Osteoblast (primary cell): ENCODE data around the gene SNX12. TPM values are rescaled to one million over a fixed set of nuclear protein-coding genes. Genes with fewer than 3 reads are reported as not detected.
A peak's percentile ranks its signal among the peaks of the same experiment; 100 is the strongest.

Source experiments
- DNase-seq: peaks from one replicate; pipeline ENCODE4 v3.0.0; 2011; ENCODE audit warnings: low spot score, mixed read lengths; ENCODE audit not compliant: insufficient read length; ENCODE audit errors: missing footprints
- H2AFZ ChIP-seq: 2 replicates; pipeline ENCODE4 v1.6.0; 2011; ENCODE audit warnings: mild to moderate bottlenecking, low read length
- H3K27ac ChIP-seq: 2 replicates; pipeline ENCODE4 v1.5.1; 2011; ENCODE audit warnings: mild to moderate bottlenecking, low read depth, low read length, moderate library complexity
- H3K27me3 ChIP-seq: 2 replicates; pipeline ENCODE4 v1.6.0; 2012; ENCODE audit warnings: mild to moderate bottlenecking, control low read depth, inconsistent platforms, low read length, moderate library complexity; ENCODE audit not compliant: insufficient read depth
- H3K36me3 ChIP-seq: 2 replicates; pipeline ENCODE4 v1.5.1; 2011; ENCODE audit warnings: mild to moderate bottlenecking, low read length, control low read depth, moderate library complexity; ENCODE audit not compliant: insufficient read depth
- H3K4me1 ChIP-seq: 2 replicates; pipeline ENCODE4 v1.5.1; 2011; ENCODE audit warnings: mild to moderate bottlenecking, low read length, control low read depth, moderate library complexity; ENCODE audit not compliant: insufficient read depth
- H3K4me2 ChIP-seq: 2 replicates; pipeline ENCODE4 v1.6.0; 2011; ENCODE audit warnings: mild to moderate bottlenecking, low read length; ENCODE audit not compliant: insufficient read depth
- H3K4me3 ChIP-seq: fragments of 200-600 bp; sonication (generic); 3 replicates; pipeline ENCODE4 v1.5.1; 2012; ENCODE audit warnings: mild to moderate bottlenecking, low read length, inconsistent platforms; ENCODE audit not compliant: insufficient read depth
- H3K79me2 ChIP-seq: 2 replicates; pipeline ENCODE4 v1.6.0; 2012; ENCODE audit warnings: mild to moderate bottlenecking, low read length, control low read depth, inconsistent platforms; ENCODE audit not compliant: insufficient read depth
- H3K9me3 ChIP-seq: 2 replicates; pipeline ENCODE4 v1.5.1; 2011; ENCODE audit warnings: low read depth, low read length, control low read depth
- H4K20me1 ChIP-seq: 2 replicates; pipeline ENCODE4 v1.6.0; 2012; ENCODE audit warnings: mild to moderate bottlenecking, low read length, control low read depth; ENCODE audit not compliant: insufficient read depth
- CTCF ChIP-seq: IDR thresholded peaks from 2 replicates; pipeline ENCODE4 v1.5.1; 2011; ENCODE audit warnings: mild to moderate bottlenecking, low read depth, low read length, moderate library complexity; ENCODE audit errors: extremely low read depth
- total RNA-seq: library from RNA; depleted of rRNA; stranded (reverse); fragments of >200 nt; gene quantifications from 2 replicates; pipeline ENCODE4 v1.2.3, GENCODE V29; 2012

SNX12 gene
- total RNA-seq, 1 donor = 67.7 TPM

GRCh38 chrX:71099736-71100135 lies 31.6 kb upstream of the SNX12 start:
- Histone ChIP-seq H3K79me2 (no peaks in the 10 kb centered on the region), H3K9me3 (no peaks in the 10 kb centered on the region), H3K4me1 (peaks cover 4% of the 10 kb centered on the region), H3K27ac (no peak overlapping the region), H2AFZ (no peak overlapping the region), H3K4me2 (no peak overlapping the region), H3K36me3 (no peaks in the 10 kb centered on the region), H4K20me1 (no peaks in the 10 kb centered on the region), H3K4me3 (no peak overlapping the region), H3K27me3 (peaks cover 12% of the 10 kb centered on the region)
- TF ChIP-seq CTCF = no peak
- no peak for DNase-seq

GRCh38 chrX:71098951-71099506 lies 30.9 kb upstream of the SNX12 start:
- TF ChIP-seq CTCF = no peak
- DNase-seq = no peak

GRCh38 chrX:71098302-71098701 lies 30.2 kb upstream of the SNX12 start:
- Histone ChIP-seq H3K36me3 (no peaks in the 10 kb centered on the region), H3K4me2 (no peak overlapping the region), H3K4me1 (peaks cover 4% of the 10 kb centered on the region), H4K20me1 (no peaks in the 10 kb centered on the region), H3K79me2 (no peaks in the 10 kb centered on the region), H3K27me3 (peaks cover 12% of the 10 kb centered on the region), H3K27ac (no peak overlapping the region), H3K4me3 (no peak overlapping the region), H2AFZ (no peak overlapping the region), H3K9me3 (no peaks in the 10 kb centered on the region)
- peak; percentile 46 for TF ChIP-seq CTCF
- DNase-seq = no peak

More at GRCh38 chrX:71098951-71099506, 30.9 kb upstream of the SNX12 start:
- Histone ChIP-seq H3K27me3 (peaks cover 12% of the 10 kb centered on the region), H2AFZ (no peak overlapping the region), H3K36me3 (no peaks in the 10 kb centered on the region), H3K4me2 (no peak overlapping the region), H4K20me1 (no peaks in the 10 kb centered on the region), H3K79me2 (no peaks in the 10 kb centered on the region), H3K4me3 (no peak overlapping the region), H3K27ac (no peak overlapping the region), H3K9me3 (no peaks in the 10 kb centered on the region), H3K4me1 (peaks cover 4% of the 10 kb centered on the region)

GRCh38 chrX:71096760-71097032 lies 28.6 kb upstream of the SNX12 start:
- Histone ChIP-seq H3K4me3 (peak overlapping the region; percentile 74), H3K9me3 (no peaks in the 10 kb centered on the region), H3K79me2 (no peaks in the 10 kb centered on the region), H3K27me3 (peaks cover 12% of the 10 kb centered on the region), H2AFZ (no peak overlapping the region), H3K4me2 (peak overlapping the region; percentile 94), H4K20me1 (no peaks in the 10 kb centered on the region), H3K36me3 (no peaks in the 10 kb centered on the region), H3K27ac (no peak overlapping the region), H3K4me1 (peaks cover 4% of the 10 kb centered on the region)
- TF ChIP-seq CTCF = no peak
- DNase-seq = no peak
